Keratinocyte (primary cell): Measurements from ENCODE around the gene ZNF19.

Experiments
- EZH2 ChIP-seq: IDR thresholded peaks from one replicate; pipeline ENCODE4 v1.6.1; 2012; ENCODE audit warnings: inconsistent platforms, mild to moderate bottlenecking, low read length, moderate library complexity
- TF ChIP-seq, protein P1 (sequence below), 3 experiments: IDR thresholded peaks in 1 of 3; conservative IDR thresholded peaks in 1 of 3; optimal IDR thresholded peaks in 1 of 3; 2 replicates in 2 of 3; 3 replicates in 1 of 3; pipeline versions ENCODE3 to v1.5.1; 2011; ENCODE audit warnings: low read length in 3 of 3, mild to moderate bottlenecking in 3 of 3, moderate library complexity in 2 of 3, control low read depth in 1 of 3, inconsistent platforms in 1 of 3; ENCODE audit not compliant: insufficient read depth in 2 of 3; ENCODE audit errors: extremely low read depth in 1 of 3

DNA sequence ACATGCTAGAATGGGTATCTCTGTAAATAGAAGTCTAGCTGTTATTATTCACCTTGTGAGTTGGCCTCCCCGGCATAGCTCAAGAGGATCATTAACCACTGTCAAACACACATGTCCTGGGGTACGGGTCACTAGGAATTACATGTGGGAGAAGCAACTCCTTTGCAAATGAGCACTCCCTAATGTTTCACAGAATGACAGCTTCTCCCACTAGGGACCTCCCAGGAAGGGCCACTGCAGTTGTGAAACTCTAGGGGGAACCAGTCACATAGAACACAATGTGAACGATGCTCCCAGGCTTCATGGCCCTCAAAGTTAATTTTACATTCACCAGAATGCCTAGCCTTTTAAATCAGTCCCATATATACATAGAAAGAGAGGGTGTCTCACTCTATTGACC lies 12.4 kb upstream of the ZNF19 start:
- TF ChIP-seq, protein P1, sequence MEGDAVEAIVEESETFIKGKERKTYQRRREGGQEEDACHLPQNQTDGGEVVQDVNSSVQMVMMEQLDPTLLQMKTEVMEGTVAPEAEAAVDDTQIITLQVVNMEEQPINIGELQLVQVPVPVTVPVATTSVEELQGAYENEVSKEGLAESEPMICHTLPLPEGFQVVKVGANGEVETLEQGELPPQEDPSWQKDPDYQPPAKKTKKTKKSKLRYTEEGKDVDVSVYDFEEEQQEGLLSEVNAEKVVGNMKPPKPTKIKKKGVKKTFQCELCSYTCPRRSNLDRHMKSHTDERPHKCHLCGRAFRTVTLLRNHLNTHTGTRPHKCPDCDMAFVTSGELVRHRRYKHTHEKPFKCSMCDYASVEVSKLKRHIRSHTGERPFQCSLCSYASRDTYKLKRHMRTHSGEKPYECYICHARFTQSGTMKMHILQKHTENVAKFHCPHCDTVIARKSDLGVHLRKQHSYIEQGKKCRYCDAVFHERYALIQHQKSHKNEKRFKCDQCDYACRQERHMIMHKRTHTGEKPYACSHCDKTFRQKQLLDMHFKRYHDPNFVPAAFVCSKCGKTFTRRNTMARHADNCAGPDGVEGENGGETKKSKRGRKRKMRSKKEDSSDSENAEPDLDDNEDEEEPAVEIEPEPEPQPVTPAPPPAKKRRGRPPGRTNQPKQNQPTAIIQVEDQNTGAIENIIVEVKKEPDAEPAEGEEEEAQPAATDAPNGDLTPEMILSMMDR (optimal IDR thresholded peaks at IDR 0.05 in 1 of 3, IDR thresholded peaks at IDR 0.05 in 1 of 3, conservative IDR thresholded peaks at IDR 0.05 in 1 of 3; ENCODE audit: extremely low read depth in 1 of 3, insufficient read depth in 2 of 3, low read length in 3 of 3): peak in 1 of 3 experiments; percentile 28
- no peak for TF ChIP-seq EZH2
